Kidney epithelial cell (primary cell): ENCODE results near the gene KRTAP5-9. TPM values are rescaled to one million over a fixed set of nuclear protein-coding genes. Genes with fewer than 3 reads are reported as not detected.

Experiments
- DNase-seq: peaks from one replicate; pipeline ENCODE4 v3.0.0-alpha.2; 2010; ENCODE audit warnings: low read depth
- H3K27me3 ChIP-seq: 2 replicates; pipeline ENCODE4 v1.6.0; 2011; ENCODE audit warnings: low read length; ENCODE audit not compliant: control insufficient read depth, insufficient read depth
- H3K36me3 ChIP-seq: 2 replicates; pipeline ENCODE4 v1.5.1; 2011; ENCODE audit warnings: low read length; ENCODE audit not compliant: control insufficient read depth, insufficient read depth
- H3K4me3 ChIP-seq: 2 replicates; pipeline ENCODE4 v1.5.1; 2011; ENCODE audit warnings: low read depth, mild to moderate bottlenecking, control low read depth, low read length
- CTCF ChIP-seq: IDR thresholded peaks from 2 replicates; pipeline ENCODE4 v1.5.1; 2011; ENCODE audit warnings: mild to moderate bottlenecking, moderate library complexity, low read length, control low read depth, inconsistent platforms; ENCODE audit not compliant: insufficient read depth, poor library complexity, severe bottlenecking
- total RNA-seq: library from RNA; depleted of rRNA; stranded (reverse); fragments of >200 nt; gene quantifications from 2 replicates; pipeline ENCODE4 v1.2.3, GENCODE V29; 2015

Gene KRTAP5-9
- total RNA-seq, 1 donor from 2014 or later, result not detected

- DNase-seq, result no peak
- Histone ChIP-seq H3K36me3 (no peaks in the 10 kb centered on the region), H3K4me3 (no peak overlapping the region), H3K27me3 (peaks cover 9% of the 10 kb centered on the region)
- no peak for TF ChIP-seq CTCF
Measured at GRCh38 chr11:71543866-71544265, 4.4 kb upstream of the KRTAP5-9 start.

- no peak for DNase-seq
- Histone ChIP-seq H3K4me3 (no peak overlapping the region), H3K36me3 (no peaks in the 10 kb centered on the region), H3K27me3 (peaks cover 11% of the 10 kb centered on the region)
- no peak for TF ChIP-seq CTCF
Measured at GRCh38 chr11:71544525-71545214, 3.5 kb upstream of the KRTAP5-9 start.

- no peak for DNase-seq
- no peak for TF ChIP-seq CTCF
- Histone ChIP-seq H3K27me3 (peaks cover 15% of the 10 kb centered on the region), H3K4me3 (no peak overlapping the region), H3K36me3 (no peaks in the 10 kb centered on the region)
Measured at GRCh38 chr11:71545405-71545966, 2.7 kb upstream of the KRTAP5-9 start.

GRCh38 chr11:71548716-71549151 lies 514 bp downstream of the KRTAP5-9 start:
- no peak for DNase-seq
- Histone ChIP-seq H3K36me3 (no peaks in the 10 kb centered on the region), H3K4me3 (no peak overlapping the region), H3K27me3 (peaks cover 13% of the 10 kb centered on the region)
- no peak for TF ChIP-seq CTCF

GRCh38 chr11:71551711-71552110 lies 3.5 kb downstream of the KRTAP5-9 start:
- Histone ChIP-seq H3K4me3 (no peak overlapping the region), H3K36me3 (no peaks in the 10 kb centered on the region), H3K27me3 (peaks cover 11% of the 10 kb centered on the region)
- no peak for DNase-seq
- no peak for TF ChIP-seq CTCF

GRCh38 chr11:71554996-71555395 lies 6.8 kb downstream of the KRTAP5-9 start:
- Histone ChIP-seq H3K36me3 (no peaks in the 10 kb centered on the region), H3K27me3 (peaks cover under 1% of the 10 kb centered on the region), H3K4me3 (no peak overlapping the region)
- TF ChIP-seq CTCF, result no peak
- DNase-seq, result no peak
